Smooth muscle cell (in vitro differentiated cells): Measurements from ENCODE around the gene VTCN1. TPM values are rescaled to one million over a fixed set of nuclear protein-coding genes. Genes with fewer than 3 reads are reported as not detected.

Experiments used
- DNase-seq: peaks from one replicate; lab custom pipeline; 2025; ENCODE audit not compliant: unreplicated experiment; lab: John Stamatoyannopoulos, UW
- H2AFZ ChIP-seq: fragments of 200-600 bp; sonication (generic); 2 replicates; pipeline ENCODE4 v1.6.0; 2016; ENCODE audit warnings: antibody characterized with exemption, low read depth, mild to moderate bottlenecking
- H3F3A ChIP-seq: fragments of 200-600 bp; sonication (generic); 2 replicates; pipeline ENCODE4 v1.6.0; 2017; ENCODE audit warnings: antibody characterized with exemption, low read depth
- H3K27ac ChIP-seq: fragments of 200-600 bp; sonication (generic); 2 replicates; pipeline ENCODE4 v1.5.1; 2016; ENCODE audit warnings: low read depth, mild to moderate bottlenecking
- H3K27me3 ChIP-seq: fragments of 200-600 bp; sonication (generic); 2 replicates; pipeline ENCODE4 v1.6.1; 2016; ENCODE audit warnings: low read depth, mild to moderate bottlenecking
- H3K36me3 ChIP-seq: fragments of 200-600 bp; sonication (generic); 2 replicates; pipeline ENCODE4 v1.5.1; 2016; ENCODE audit warnings: low read depth
- H3K4me1 ChIP-seq: fragments of 200-600 bp; sonication (generic); 2 replicates; pipeline ENCODE4 v1.5.1; 2016; ENCODE audit warnings: low read depth
- H3K4me2 ChIP-seq: fragments of 200-600 bp; sonication (generic); 2 replicates; pipeline ENCODE4 v1.6.0; 2016; ENCODE audit warnings: mild to moderate bottlenecking
- H3K4me3 ChIP-seq: fragments of 200-600 bp; sonication (generic); 2 replicates; pipeline ENCODE4 v1.5.1; 2016; ENCODE audit warnings: mild to moderate bottlenecking
- H3K79me2 ChIP-seq: fragments of 200-600 bp; sonication (generic); 2 replicates; pipeline ENCODE4 v1.6.0; 2016; ENCODE audit warnings: low read depth, mild to moderate bottlenecking
- H3K9ac ChIP-seq: fragments of 200-600 bp; sonication (generic); 2 replicates; pipeline ENCODE4 v1.6.0; 2016; ENCODE audit warnings: low read depth
- H3K9me3 ChIP-seq: fragments of 200-600 bp; sonication (generic); replicated peaks from 2 replicates; pipeline ENCODE4 v1.5.1; 2016; ENCODE audit warnings: low read depth
- H4K20me1 ChIP-seq: fragments of 200-600 bp; sonication (generic); 2 replicates; pipeline ENCODE4 v1.6.0; 2016; ENCODE audit warnings: low read depth
- CTCF ChIP-seq: fragments of 200-600 bp; sonication (generic); IDR thresholded peaks from 2 replicates; pipeline ENCODE4 v1.5.1; 2017; ENCODE audit warnings: borderline replicate concordance, mild to moderate bottlenecking, antibody characterized with exemption; ENCODE audit not compliant: insufficient read depth, poor library complexity, severe bottlenecking
- WGBS: methylation state at CpG from one replicate; pipeline ENCODE4 v1.1.7; 2016; ENCODE audit warnings: low lambda C conversion rate; 5-methylcytosine and 5-hydroxymethylcytosine counted together
- polyA plus RNA-seq: library from polyadenylated mRNA; unstranded; fragments of >200 nt; fragmentation: Nextera tagmentation; extraction: Ambion mirVana; gene quantifications from 2 replicates; pipeline ENCODE4 v1.2.1, GENCODE V29; 2016
- total RNA-seq: library from RNA; depleted of rRNA; stranded (reverse); fragments of >200 nt; gene quantifications from 2 replicates; pipeline ENCODE4 v1.2.3, GENCODE V29; 2014

The VTCN1 gene
- total and polyA plus RNA-seq, 2 experiments from 2014 or later = 7.1 to 33.0 TPM

- TF ChIP-seq CTCF = no peak
- H3K9me3 ChIP-seq = no peaks in the 10 kb centered on the region
- peaks cover 8% of the 10 kb centered on the region for H3K79me2 ChIP-seq
- H3F3A ChIP-seq = no peaks in the 10 kb centered on the region
- no peak overlapping the region for H3K4me3 ChIP-seq
- H3K27ac ChIP-seq = no peak overlapping the region
- WGBS = 89% methylated on average over 8 of the region's 8 CpGs
- H3K4me1 ChIP-seq = no peaks in the 10 kb centered on the region
- H3K27me3 ChIP-seq = no peaks in the 10 kb centered on the region
- H3K9ac ChIP-seq = no peak overlapping the region
- H4K20me1 ChIP-seq = no peaks in the 10 kb centered on the region
- no peaks in the 10 kb centered on the region for H3K36me3 ChIP-seq
- no peak overlapping the region for H3K4me2 ChIP-seq
- no peak for DNase-seq
- no peak overlapping the region for H2AFZ ChIP-seq
Measured at GRCh38 chr1:117188816-117189437, 21.8 kb downstream of the VTCN1 start.

GRCh38 chr1:117188170-117188815 is 22.4 kb downstream of the VTCN1 start:
- Histone ChIP-seq H3K36me3 (no peaks in the 10 kb centered on the region), H4K20me1 (no peaks in the 10 kb centered on the region), H3K4me1 (no peaks in the 10 kb centered on the region), H3K27me3 (no peaks in the 10 kb centered on the region), H3K9ac (no peak overlapping the region), H3K27ac (no peak overlapping the region), H3K4me3 (no peak overlapping the region), H3K4me2 (no peak overlapping the region), H3F3A (no peaks in the 10 kb centered on the region), H3K9me3 (no peaks in the 10 kb centered on the region), H2AFZ (no peak overlapping the region), H3K79me2 (peaks cover 8% of the 10 kb centered on the region)
- no peak for DNase-seq
- 87% methylated on average over 5 of the region's 5 CpGs for WGBS
- TF ChIP-seq CTCF = no peak

- Histone ChIP-seq H3K4me3 (no peak overlapping the region), H4K20me1 (no peaks in the 10 kb centered on the region), H2AFZ (no peak overlapping the region), H3K9ac (no peak overlapping the region), H3K36me3 (no peaks in the 10 kb centered on the region), H3K79me2 (no peaks in the 10 kb centered on the region), H3F3A (peaks cover 6% of the 10 kb centered on the region), H3K4me1 (peaks cover 13% of the 10 kb centered on the region), H3K9me3 (no peaks in the 10 kb centered on the region), H3K27ac (no peak overlapping the region), H3K27me3 (no peaks in the 10 kb centered on the region), H3K4me2 (no peak overlapping the region)
- 97% methylated on average over 4 of the region's 4 CpGs for WGBS
- DNase-seq = no peak
- TF ChIP-seq CTCF = no peak
Measured at GRCh38 chr1:117183112-117183511, 27.6 kb downstream of the VTCN1 start.

GRCh38 chr1:117182319-117182718 is 28.4 kb downstream of the VTCN1 start:
- Histone ChIP-seq H3K79me2 (no peaks in the 10 kb centered on the region), H3K4me2 (no peak overlapping the region), H3K4me1 (peaks cover 13% of the 10 kb centered on the region), H3K36me3 (no peaks in the 10 kb centered on the region), H3K9me3 (no peaks in the 10 kb centered on the region), H2AFZ (no peak overlapping the region), H3K9ac (no peak overlapping the region), H3K27ac (peak overlapping the region; percentile 72), H4K20me1 (no peaks in the 10 kb centered on the region), H3K4me3 (no peak overlapping the region), H3K27me3 (no peaks in the 10 kb centered on the region), H3F3A (peaks cover 6% of the 10 kb centered on the region)
- TF ChIP-seq CTCF = no peak
- DNase-seq = no peak
- WGBS = 79% methylated on average over 3 of the region's 3 CpGs
